Stimulated activated CD8-positive, alpha-beta memory T cell treated with anti-CD3 and anti-CD28 coated beads, Interleukin-4, amount 100 ng/mL, for 1 hour (primary cell): ENCODE measurements around the gene HAPLN3.

ENCODE experiments used
- DNase-seq, 2 donors: peaks; one replicate each; pipeline ENCODE4 v3.0.0-alpha.2; 2020; ENCODE audit warnings: low read depth in 2 of 2, low spot score in 1 of 2

HAPLN3 gene

DNA sequence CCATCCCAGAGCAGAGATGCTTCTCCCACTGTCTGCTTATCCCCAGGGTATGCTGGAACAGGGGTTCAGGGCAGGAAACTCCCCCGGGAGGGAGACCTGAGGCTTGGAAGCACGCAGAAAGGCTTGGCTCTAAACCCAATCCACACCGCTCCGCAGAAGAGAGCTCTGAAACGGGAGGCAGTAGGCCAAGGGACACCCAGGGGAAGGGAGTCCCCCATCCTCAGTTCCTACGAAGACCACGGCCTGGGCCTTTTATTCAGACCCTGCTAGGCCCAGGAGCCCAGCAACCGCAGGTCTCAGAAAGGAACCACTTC is 1.8 kb upstream of the HAPLN3 start:
- DNase-seq = no peak

DNA sequence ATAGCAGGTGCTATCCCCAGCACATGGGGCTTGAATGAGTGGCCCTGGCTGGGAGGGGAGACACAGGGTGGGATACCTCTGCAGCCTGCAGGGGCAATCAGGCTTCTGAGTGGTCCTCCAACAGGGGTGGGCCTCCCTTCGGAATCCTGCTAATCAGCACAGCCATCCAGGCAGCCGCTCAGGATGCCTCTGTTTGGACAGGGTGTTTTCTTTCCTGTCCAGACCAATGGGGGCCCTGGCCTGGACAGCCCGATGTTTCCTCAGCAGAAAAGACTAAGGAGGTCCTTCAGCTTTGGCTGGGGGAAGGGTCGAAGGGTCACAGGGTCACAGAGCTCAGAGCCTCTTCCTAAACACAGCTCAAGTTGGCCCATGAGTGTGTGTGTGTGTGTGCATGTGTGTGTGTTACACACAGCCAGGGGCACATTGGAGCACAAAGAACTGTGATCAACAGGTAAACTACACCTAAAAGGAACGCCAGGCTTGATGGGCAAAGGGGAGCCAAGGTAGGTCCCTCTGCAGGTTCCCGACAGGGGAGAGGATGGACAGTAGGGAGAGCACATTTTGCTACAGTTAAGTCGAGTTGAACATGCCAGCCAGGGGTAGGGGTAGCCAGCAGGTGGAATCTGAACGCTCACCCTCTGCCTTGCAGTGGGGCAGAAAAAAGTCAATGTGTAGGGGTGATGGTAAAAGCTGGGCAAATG is 1.1 kb upstream of the HAPLN3 start:
- DNase-seq = no peak

GRCh38 chr15:88894348-88894818 is 961 bp downstream of the HAPLN3 start:
- peak; percentile 52 to 78 for DNase-seq

DNA sequence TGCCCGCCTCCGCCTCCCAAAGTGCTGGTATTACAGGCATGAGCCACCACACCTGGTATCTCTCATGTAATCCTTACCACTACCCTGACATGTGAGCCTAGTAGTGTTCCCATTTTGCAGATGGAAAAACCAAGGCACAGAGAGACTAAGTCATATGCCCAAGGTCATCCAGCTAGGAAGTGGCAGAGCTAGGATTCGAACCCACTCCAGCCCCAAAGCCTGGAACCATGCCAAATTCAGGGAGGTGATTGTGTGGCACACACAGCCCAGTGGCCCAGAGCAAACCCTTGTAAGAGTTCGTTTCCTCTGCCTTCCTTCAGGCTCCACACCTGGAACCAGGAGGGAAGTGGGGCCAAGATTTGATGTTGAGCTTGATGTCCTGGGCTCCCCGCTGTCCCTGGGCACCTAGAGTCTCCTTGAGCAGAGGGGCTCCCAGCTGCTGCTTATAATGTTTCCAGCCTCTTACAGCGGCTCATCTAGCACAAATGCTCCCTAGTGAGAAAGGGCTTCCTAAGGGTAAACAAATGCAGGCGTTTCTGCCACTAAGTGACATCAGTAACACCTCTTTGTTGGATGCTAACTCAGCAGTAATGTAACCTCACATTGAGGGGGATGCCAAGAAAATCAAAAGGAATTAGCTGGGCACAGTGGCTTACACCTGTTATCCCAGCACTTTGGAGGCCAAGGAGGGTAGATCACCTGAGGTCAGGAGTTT is 3.6 kb downstream of the HAPLN3 start:
- no peak for DNase-seq

- DNase-seq = no peak
These were observed 4.8 kb downstream of the HAPLN3 start for GRCh38 chr15:88890495-88890894.

- DNase-seq = no peak
These were observed 6.6 kb downstream of the HAPLN3 start for GRCh38 chr15:88888719-88889118.

GRCh38 chr15:88887068-88887580 is 8.2 kb downstream of the HAPLN3 start:
- no peak for DNase-seq

DNA sequence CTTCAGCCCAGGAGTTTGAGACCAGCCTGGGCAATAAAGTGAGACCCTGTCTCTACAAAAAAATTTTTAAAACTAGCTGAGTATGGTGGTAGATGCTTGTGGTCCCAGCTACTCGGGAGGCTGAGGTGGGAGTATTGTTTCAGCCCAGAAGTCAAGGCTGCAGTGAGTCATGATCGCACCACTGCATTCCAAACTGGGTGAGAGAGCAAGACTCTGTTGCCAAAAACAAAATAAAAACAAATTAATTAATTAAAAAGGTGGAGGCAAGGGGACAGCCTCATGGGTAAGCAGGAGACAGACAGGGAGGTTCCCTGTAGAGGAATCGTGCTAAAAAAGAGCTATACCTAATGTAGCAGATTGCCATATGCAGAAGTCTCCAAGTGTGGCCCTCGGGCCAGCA is 12.6 kb downstream of the HAPLN3 start:
- DNase-seq = no peak

- no peak for DNase-seq
These were observed 13.6 kb downstream of the HAPLN3 start for GRCh38 chr15:88881775-88882174.

DNA sequence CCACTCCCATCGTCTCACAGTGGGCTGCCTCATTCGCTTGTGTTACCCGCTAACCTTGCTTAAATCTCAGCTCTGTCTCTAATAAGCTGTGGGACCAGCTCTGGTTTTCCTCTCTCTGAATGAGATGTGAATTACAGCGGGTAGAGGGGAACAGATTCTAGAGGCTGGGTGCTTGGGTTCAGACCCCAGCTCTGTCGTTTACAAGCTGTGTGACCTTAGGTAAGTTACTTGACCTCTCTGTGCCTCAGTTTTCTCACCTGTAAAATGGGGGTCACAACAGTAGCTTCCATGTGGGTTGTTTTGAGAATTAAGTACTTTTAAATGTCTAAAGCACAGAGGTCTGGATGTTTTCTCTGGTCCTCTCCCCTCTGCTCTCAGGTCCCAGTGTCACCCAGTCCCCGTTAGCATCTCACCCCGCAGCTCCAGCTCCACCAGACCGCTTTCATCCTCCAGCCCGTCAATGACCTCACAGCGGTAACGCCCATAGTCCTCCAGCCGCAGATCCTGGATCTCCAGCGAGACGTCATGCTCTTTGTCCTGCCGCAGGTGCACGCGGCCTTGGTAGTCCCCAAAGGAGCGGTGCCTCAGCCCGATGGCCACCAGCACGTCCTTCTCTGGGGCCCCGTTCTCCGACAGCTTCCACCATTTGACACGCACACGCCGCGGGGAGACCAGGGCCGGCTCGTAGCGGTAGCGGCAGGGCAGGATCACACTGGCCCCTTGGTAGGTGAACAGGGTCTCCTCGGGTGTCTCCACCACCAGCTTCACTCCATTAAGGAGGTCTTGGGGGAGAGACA is 14.2 kb downstream of the HAPLN3 start:
- no peak for DNase-seq

DNA sequence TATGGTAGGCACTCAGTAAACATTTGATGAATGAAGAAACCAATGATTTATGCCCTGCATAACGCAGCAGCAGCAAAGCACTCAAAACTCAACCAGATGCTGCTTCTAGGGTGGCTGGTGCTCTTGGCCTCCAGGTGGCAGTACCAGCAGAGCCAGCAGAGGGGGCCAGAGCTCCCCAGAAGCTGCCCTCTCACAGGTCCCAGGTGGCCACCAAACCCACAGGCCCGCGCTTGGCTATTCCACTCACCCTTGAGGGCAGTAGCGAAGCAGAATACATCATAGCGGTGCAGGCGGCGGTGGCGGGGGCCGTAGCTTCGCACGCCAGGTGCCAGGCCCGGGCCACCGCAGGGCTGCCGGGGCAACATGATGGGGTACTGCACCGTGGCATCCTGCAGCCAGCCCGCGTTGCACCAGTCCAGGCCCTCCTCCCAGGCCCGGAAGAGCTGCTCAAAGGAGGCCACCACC is 16.6 kb downstream of the HAPLN3 start:
- no peak for DNase-seq

GRCh38 chr15:88877906-88878305 is 17.4 kb downstream of the HAPLN3 start:
- DNase-seq = no peak

DNA sequence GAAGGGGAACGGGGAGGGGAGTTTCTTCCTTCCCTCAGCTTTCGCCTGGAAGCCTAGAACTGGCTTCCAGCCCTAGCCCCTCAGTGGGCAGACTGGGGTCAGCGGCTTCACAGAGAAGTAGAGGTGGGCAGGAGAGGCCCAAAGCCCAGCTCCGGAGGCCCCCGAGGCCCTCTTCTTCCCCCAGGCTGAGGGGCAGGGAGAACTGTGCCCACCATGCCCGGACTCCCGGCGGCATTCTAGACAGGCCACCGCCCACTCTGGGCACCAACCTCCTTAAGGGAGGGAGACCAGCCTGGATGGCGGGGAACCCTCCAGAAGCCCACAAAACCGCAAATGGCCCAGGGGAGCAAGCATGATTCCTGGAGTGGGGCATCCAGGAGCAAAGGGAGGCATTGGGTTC is 17.9 kb downstream of the HAPLN3 start:
- DNase-seq = no peak

DNA sequence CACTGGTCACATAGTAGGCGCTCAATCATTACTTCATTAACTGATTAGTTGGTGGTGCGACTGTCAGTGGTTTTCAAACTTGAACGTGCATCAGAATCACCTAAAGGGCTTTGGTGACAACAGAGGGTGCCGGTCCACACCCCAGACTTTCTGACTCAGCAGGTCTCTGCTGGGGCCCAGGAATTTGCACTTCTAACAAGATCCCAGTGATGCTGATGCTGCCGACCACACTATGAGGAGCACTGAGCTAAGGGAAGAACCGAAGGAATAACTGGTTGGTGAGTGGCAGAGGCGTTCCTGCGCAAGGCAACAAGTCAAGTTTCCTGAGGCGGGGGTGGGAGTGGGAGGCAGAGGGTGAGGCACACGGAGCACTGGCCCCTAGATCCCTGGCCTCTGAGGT is 18.8 kb downstream of the HAPLN3 start:
- no peak for DNase-seq

- DNase-seq = no peak
These were observed 20.7 kb downstream of the HAPLN3 start for GRCh38 chr15:88874684-88875083.

DNA sequence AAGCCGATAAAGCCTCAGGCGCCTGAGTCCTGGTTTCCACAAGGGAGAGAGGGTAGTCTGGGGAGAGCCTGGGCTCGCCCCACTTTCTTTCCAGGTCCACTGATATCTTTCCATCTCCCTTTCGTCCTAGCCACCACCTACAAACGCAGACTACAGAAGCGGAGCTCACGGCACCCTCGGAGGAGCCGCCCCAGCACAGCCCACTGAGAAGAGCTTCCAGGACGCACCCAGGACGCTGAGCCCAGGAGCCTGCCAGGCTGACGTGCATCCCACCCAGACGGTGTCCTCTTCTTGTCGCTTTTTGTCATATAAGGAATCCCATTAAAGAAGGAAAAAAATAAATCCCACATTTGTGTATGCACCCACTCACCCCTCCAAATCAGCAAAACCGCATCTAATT is 21.1 kb downstream of the HAPLN3 start:
- DNase-seq = no peak

DNA sequence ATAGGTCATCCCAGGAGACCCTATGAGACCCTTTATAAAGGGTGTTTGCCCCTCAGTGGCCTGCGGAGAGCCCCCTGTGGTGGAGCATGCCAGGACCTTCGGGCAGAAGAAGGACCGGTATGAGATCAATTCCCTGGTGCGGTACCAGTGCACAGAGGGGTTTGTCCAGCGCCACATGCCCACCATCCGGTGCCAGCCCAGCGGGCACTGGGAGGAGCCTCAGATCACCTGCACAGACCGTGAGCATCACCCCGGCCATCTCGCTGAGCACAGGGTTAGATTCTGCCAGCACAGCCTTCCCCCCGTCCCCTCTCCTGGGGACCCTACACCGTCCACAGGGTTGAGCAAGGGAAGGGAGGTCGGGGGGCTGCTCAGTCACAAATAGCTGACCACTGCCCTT is 21.6 kb downstream of the HAPLN3 start:
- DNase-seq = no peak

DNA sequence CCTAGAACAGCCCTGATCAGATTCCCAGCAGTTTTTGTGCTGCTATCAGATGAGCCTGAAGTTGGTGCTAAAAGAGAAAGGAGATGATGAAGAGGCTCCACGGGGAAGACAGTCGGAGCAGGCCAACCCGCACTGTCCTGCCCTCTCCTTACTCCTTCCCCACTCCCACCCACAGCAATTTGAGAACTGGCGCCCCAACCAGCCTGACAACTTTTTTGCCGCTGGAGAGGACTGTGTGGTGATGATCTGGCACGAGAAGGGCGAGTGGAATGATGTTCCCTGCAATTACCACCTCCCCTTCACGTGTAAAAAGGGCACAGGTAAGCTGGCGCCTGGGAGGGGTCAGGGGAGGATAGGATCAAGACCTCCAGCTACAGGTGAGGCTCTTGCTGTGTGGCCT is 22.6 kb downstream of the HAPLN3 start:
- no peak for DNase-seq

GRCh38 chr15:88872106-88872505 is 23.2 kb downstream of the HAPLN3 start:
- DNase-seq = no peak

GRCh38 chr15:88871313-88871712 is 24.0 kb downstream of the HAPLN3 start:
- no peak for DNase-seq

GRCh38 chr15:88866295-88866881 is 29.0 kb downstream of the HAPLN3 start:
- no peak for DNase-seq
